Transverse colon (tissue), 4 donors: ENCODE data around the gene ABCB10.

ENCODE experiments used
- EP300 ChIP-seq: sonication (generic); formaldehyde crosslinking; IDR thresholded peaks from one replicate; pipeline ENCODE4 v1.6.1; 2017; ENCODE audit warnings: antibody characterized with exemption, low read depth
- POLR2A ChIP-seq: fragments of 450-650 bp; IDR thresholded peaks from one replicate; pipeline ENCODE4 v1.6.1; 2016; ENCODE audit warnings: antibody characterized with exemption, mild to moderate bottlenecking, moderate library complexity
- POLR2AphosphoS5 ChIP-seq, 3 donors: sonication (generic); formaldehyde crosslinking; IDR thresholded peaks; one replicate each; pipeline ENCODE4 v1.6.1; 2016; ENCODE audit warnings: antibody characterized with exemption in 3 of 3
- TF ChIP-seq, protein P1 (sequence below), 5 experiments: fragments of 200-600 bp in 3 of 5; fragments of 450-650 bp in 2 of 5; sonication (generic) in 3 of 5; IDR thresholded peaks; 1 replicate in 2 of 5; 2 replicates in 3 of 5; pipeline ENCODE4 v1.5.1; 2016 to 2017; ENCODE audit warnings: antibody characterized with exemption in 5 of 5, inconsistent platforms in 3 of 5, mild to moderate bottlenecking in 2 of 5, moderate library complexity in 1 of 5

DNA sequence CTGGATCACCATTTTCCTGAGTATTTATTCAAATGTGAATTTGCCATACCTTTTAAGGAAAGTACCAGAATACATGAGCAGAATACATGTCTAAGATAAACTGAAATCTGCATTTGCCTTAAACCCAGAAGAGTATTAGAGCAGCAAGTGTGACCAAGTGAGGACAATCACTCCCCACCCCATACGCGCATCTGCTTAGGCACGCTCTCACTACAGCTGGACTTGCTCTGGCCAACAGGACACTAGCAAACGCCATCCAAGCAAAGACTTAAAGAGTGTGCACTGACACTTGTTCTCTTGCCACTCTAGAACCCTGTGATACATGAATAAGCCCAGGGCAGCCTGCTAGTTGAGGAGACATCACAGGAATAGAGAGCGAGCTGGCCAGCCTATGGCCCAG, 76.0 kb downstream of the ABCB10 start:
- TF ChIP-seq, protein P1, sequence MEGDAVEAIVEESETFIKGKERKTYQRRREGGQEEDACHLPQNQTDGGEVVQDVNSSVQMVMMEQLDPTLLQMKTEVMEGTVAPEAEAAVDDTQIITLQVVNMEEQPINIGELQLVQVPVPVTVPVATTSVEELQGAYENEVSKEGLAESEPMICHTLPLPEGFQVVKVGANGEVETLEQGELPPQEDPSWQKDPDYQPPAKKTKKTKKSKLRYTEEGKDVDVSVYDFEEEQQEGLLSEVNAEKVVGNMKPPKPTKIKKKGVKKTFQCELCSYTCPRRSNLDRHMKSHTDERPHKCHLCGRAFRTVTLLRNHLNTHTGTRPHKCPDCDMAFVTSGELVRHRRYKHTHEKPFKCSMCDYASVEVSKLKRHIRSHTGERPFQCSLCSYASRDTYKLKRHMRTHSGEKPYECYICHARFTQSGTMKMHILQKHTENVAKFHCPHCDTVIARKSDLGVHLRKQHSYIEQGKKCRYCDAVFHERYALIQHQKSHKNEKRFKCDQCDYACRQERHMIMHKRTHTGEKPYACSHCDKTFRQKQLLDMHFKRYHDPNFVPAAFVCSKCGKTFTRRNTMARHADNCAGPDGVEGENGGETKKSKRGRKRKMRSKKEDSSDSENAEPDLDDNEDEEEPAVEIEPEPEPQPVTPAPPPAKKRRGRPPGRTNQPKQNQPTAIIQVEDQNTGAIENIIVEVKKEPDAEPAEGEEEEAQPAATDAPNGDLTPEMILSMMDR (IDR thresholded peaks at IDR 0.05): no peak
- TF ChIP-seq POLR2AphosphoS5 (IDR thresholded peaks at IDR 0.05): no peak
- no peak for TF ChIP-seq POLR2A
- no peak for TF ChIP-seq EP300
